HG02970 (cell line): ENCODE results near the gene SOCS6.
"Not testable (repeated sequence)": the region's sequence is repeated elsewhere in the genome, so short reads cannot be mapped to it uniquely, and the experiment has no call there.

Experiments used
- ATAC-seq: cut with Tn5 transposase; IDR thresholded peaks from one replicate; pipeline ENCODE4 v1.9.1; 2021; ENCODE audit warnings: mild to moderate bottlenecking, moderate library complexity, moderate number of reproducible peaks; ENCODE audit not compliant: unreplicated experiment, low FRiP score

Gene SOCS6

GRCh38 chr18:70288851-70289328, at the start of gene SOCS6:
SOCS6 (plus strand) TSS chr18:70289045; CDS start chr18:70324669, 35,624 bp downstream.
- ATAC-seq, result peak; percentile 64

- no peak for ATAC-seq
Measured at GRCh38 chr18:70243131-70243929, 45.5 kb upstream of the SOCS6 start.

- no peak for ATAC-seq
Measured at GRCh38 chr18:70246061-70246466, 42.8 kb upstream of the SOCS6 start.

DNA sequence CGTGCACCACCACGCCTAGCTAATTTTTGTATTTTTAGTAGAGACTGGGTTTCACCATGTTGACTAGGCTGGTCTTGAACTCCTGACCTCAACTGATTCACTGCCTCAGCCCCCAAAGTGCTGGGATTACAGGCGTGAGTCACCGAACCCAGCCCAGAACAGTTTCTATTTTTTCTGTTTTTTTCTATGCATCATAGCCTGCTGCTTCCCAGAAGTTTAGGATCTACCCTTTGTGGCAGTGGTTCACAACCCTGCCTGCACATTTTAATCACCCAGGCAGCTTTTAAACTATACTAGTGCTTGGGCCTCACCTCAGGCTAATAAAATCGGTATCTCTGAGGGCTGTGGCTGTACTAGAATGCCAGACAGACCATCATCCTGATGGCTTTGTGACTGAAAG, 39.7 kb upstream of the SOCS6 start:
- ATAC-seq, result no peak

GRCh38 chr18:70249861-70250260, 39.0 kb upstream of the SOCS6 start:
- not testable (repeated sequence) for ATAC-seq

GRCh38 chr18:70250781-70251180, 38.1 kb upstream of the SOCS6 start:
- ATAC-seq, result no peak

DNA sequence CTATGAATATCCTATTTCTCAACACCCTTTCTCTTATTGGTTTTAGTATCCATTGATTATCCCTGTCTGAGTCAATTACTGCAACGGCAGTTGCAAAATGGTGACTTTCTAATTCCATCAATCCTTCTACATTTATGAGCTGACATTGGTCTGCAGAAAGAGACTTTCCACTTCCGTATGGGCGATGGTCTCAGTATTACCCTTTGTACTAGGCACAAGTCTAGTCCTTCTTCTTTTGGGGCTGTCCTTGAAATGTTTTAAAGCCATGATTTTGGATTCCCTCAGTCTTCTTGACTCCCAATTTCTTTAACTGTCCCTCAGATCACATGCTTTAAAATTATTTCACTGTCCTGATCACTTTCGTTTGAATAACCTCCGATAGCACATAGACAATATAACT, 32.7 kb upstream of the SOCS6 start:
- no peak for ATAC-seq

DNA sequence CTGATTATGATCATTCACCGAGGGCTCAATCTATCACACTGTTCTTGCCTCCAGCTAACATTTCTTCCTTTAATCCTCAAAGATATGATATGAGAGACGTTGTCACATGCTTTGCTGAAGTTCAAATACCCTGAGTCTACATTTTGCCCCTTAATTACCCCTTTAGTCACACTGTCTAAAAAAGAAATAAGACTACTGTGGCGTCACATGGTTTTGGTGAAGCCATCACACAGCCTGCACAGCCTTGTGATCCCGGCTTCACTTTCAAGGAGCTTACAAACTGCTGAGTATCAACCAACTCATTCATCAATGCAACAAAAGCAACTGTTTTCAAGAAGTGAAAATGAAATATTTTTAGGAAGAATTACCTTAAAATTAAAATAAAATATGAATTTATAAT, 31.9 kb upstream of the SOCS6 start:
- no peak for ATAC-seq

GRCh38 chr18:70258243-70258642, 30.6 kb upstream of the SOCS6 start:
- ATAC-seq, result no peak

DNA sequence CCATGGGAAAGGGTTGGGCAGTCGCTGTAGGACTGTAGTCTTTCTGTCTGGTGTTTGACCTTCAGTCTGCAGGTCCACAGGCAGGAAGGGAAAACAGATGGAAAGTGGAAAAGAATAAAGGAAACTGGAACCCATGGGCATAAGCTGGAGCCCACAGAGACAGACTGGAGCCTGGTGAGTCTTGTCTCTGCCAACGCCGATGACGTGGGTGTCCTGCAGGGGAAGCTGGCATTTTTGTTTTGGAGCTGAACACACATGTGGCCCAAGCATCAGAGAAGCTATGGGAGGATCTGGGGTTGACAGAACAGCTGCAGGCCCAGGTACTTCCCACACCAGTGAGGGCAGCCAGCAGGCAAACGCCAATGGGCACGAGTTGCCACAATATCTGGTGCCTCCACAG, 28.2 kb upstream of the SOCS6 start:
- no peak for ATAC-seq

DNA sequence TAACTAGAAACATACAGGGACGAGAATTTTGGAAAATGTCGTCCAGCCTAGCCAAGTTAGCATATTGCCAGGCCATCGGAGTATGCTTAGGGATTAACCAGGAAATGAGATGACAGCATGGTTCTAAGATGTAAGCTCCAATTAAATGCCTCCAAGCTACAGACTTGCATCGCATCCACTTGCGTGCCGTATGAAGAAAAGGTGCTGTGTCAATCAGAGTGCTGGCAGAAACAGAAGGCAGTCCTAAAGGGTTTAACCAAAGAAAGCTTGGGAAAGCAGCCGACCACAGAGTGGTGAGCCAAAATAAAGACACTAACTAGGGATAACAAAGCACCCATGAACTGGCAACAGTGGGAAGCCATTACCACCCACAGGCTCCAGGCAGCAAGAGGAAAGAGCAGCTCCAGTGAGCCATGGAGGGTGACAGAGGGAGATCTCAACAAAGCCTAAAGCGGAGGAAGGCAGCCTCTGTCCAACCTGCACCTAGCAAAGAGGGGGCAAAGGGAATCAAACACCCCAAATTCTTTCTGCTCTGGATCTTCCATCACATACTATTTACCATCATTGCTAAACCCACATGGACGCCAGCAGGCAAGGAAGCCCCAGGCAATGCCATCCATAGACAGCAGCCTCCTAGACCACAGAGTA, 27.6 kb upstream of the SOCS6 start:
- no peak for ATAC-seq

DNA sequence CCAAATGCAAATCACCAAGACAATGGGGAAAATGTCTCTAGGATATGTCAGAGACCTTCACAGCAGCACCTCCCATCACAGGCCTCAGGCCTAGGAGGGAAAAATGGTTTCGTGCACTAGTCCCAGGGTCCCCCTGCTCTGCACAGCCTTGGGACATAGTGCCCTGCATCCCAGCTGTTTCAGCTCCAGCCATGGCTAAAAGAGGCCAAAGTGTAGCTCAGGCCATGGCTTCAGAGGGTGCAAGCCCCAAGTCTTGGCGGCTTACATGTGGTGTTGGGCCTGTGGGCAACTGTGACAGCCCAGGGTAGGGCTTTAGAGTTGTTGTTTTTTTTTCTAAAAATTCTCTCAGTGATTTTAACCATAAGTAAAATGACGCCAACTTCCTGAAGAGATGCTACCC, 25.5 kb upstream of the SOCS6 start:
- no peak for ATAC-seq

GRCh38 chr18:70271742-70272141, 17.1 kb upstream of the SOCS6 start:
- ATAC-seq, result no peak

DNA sequence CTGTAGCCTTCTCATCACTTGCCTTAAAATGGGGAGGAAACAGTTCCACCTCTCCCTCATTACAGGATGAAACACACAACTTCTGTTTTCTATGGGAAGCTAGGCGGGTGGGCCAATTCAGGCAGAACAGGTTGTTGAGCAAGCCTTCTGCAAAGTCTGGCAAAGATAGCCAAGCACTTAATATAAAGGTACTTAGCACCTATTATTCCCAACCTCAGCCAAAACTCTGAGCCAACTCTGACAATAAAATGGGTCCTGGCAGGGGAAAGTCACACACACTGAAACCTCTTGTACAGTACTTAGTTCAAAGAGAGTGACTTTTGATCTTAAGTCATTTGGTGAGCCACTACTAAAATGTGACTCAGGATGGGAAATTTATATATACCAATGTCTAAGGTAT, 15.8 kb upstream of the SOCS6 start:
- ATAC-seq, result no peak

- ATAC-seq, result no peak
Measured at GRCh38 chr18:70276416-70277191, 12.2 kb upstream of the SOCS6 start.

DNA sequence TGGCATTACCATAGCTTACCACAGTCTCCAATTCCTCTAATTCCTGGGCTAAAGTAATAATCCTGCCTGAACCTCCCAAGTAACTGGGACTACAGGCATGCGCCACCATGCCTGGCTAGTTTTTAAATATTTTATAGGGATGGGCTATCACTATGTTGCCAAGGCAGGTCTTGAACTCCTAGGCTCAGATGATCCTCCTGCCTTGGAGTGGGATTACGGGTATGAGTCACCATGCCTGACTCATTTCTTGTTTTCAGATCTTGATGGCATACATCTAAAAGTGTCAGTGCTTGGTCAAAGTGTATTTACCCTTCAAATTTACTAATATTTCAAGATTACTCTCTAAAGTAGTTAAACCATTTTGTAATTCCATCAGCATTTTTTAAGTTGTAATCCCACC, 9.4 kb upstream of the SOCS6 start:
- no peak for ATAC-seq

DNA sequence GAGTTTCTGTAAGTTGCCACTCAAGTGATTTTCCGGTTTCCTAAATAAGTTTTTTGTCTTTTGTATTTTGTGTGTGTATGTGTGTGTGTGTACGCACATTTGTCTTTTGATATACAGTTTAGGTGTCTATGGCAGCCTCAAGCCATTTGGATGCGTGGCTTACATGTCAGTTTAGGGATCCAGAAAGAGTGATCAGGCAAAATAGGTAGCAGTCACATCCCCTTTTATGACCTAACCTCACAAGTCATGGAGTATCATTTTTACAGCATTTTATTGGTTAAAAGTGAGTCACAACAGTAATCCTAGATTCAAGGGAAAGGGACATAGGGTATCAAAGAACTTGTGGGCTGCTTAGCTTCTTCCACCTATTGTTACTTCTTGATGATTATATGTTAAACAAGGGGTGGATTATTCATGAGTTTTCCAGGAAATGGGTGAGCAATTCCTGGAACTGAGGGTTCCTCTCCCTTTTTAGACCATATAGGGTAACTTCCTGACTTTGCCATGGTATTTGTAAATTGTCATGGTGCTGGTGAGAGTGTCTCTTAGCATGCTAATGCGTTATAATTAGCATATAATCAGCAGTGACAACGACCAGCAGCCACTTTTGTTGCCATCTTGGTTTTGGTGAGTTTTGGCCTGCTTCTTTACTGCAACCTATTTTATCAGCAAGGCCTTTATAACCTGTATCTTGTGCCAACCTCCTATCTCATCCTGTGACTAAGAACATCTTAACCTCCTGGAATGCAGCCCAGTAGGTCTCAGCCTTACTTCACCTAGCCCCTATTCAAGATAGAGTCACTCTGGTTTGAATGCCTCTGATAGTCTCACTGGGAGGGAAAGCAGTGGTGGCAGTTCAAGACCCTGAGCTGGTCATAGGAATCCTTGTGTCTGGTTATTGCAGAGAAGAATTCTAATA, 8.6 kb upstream of the SOCS6 start:
- no peak for ATAC-seq

GRCh38 chr18:70284976-70285620, 3.7 kb upstream of the SOCS6 start:
- no peak for ATAC-seq

DNA sequence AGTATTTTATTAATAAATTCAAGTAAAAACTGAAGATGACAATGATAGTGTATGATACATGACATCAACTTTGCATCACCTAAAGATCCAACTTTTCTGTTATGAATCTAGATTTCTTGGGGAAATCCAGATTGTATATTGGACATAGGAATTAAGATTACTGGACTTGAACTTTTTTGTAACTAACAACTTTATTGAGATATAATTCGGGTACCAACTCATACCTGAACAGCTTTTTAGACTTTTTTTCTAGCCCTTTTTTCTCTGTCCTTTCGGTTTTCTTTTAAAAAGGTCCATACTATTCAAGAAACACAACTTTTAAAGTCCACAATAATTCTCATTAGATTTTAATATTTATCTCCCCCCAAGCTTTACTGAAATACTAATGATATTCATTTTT, 1.1 kb upstream of the SOCS6 start:
- ATAC-seq, result no peak
